AG04449 (cell line): ENCODE results near the gene ANXA2.
A peak's percentile ranks its signal among the peaks of the same experiment; 100 is the strongest.

ENCODE experiments used
- CTCF ChIA-PET: fragments of 350-600 bp; formaldehyde crosslinking; extraction: SDS; loops from one replicate; lab custom pipeline; 2021; ENCODE audit warnings: antibody characterized with exemption; lab: Yijun Ruan, JAX
- POLR2A ChIA-PET: fragments of 400-600, 350-600 bp; formaldehyde crosslinking; extraction: SDS; loops from one replicate; lab custom pipeline; 2020; ENCODE audit warnings: antibody characterized with exemption, inconsistent platforms; lab: Yijun Ruan, JAX
- DNase-seq: peaks from one replicate; pipeline ENCODE4 v3.0.0-alpha.2; 2010; ENCODE audit warnings: low read depth, low spot score
- H3K4me3 ChIP-seq: 2 replicates; pipeline ENCODE4 v1.5.1; 2011; ENCODE audit warnings: low read depth, mild to moderate bottlenecking, control low read depth, low read length
- CTCF ChIP-seq: IDR thresholded peaks from one replicate; pipeline ENCODE4 v1.5.1; 2011; ENCODE audit warnings: mild to moderate bottlenecking, moderate library complexity, low read length, control low read depth, inconsistent platforms; ENCODE audit not compliant: insufficient read depth; ENCODE audit errors: missing control alignments

ANXA2 gene

GRCh38 chr15:60390231-60390630 lies 7.6 kb downstream of the ANXA2 start:
- ChIA-PET CTCF (no interaction called here), POLR2A (interaction anchor here (1.0 to 6.1 kb wide), 4 partner anchors 8 to 75 kb away, joined by 3 to 40 read pairs (median 30); no protein-coding TSS in a partner anchor)
- peak overlapping the region; percentile 50 for H3K4me3 ChIP-seq
- no peak for TF ChIP-seq CTCF
- no peak for DNase-seq

GRCh38 chr15:60389261-60390077 lies 8.3 kb downstream of the ANXA2 start:
- POLR2A ChIA-PET: no interaction called here
- CTCF ChIA-PET: no interaction called here
- peak overlapping the region; percentile 24 for H3K4me3 ChIP-seq
- TF ChIP-seq CTCF: no peak
- DNase-seq: no peak

- no peak overlapping the region for H3K4me3 ChIP-seq
- POLR2A ChIA-PET: no interaction called here
- CTCF ChIA-PET: interaction anchor here (0.9 to 1.8 kb wide), 3 partner anchors 29 to 133 kb away, joined by 3 to 6 read pairs (median 3); no protein-coding TSS in a partner anchor
- DNase-seq: no peak
- TF ChIP-seq CTCF: no peak
Observed at GRCh38 chr15:60387321-60387720, 10.5 kb downstream of the ANXA2 start.

GRCh38 chr15:60386615-60387014 lies 11.2 kb downstream of the ANXA2 start:
- ChIA-PET POLR2A (no interaction called here), CTCF (interaction anchor here (1.3 to 1.8 kb wide), 2 partner anchors 28 to 134 kb away, joined by 3 to 6 read pairs; no protein-coding TSS in a partner anchor)
- H3K4me3 ChIP-seq: no peak overlapping the region
- TF ChIP-seq CTCF: no peak
- DNase-seq: no peak

- no peak for TF ChIP-seq CTCF
- H3K4me3 ChIP-seq: no peak overlapping the region
- CTCF ChIA-PET: interaction anchor here (1.3 to 2.3 kb wide), 3 partner anchors 27 to 135 kb away, joined by 3 to 7 read pairs (median 6); no protein-coding TSS in a partner anchor
- POLR2A ChIA-PET: no interaction called here
- DNase-seq: no peak
Observed at GRCh38 chr15:60385620-60386552, 11.9 kb downstream of the ANXA2 start.
